Omental fat pad (tissue), 4 donors: Measurements from ENCODE around the gene KCNJ6. TPM values are rescaled to one million over a fixed set of nuclear protein-coding genes. Genes with fewer than 3 reads are reported as not detected.

Source experiments
- ATAC-seq: fragments of 150-250 bp; one replicate; pipeline ENCODE4 v1.9.1; 2016; ENCODE audit warnings: mild to moderate bottlenecking, moderate library complexity; ENCODE audit not compliant: low FRiP score
- DNase-seq: peaks from one replicate; pipeline ENCODE4 v3.0.0-alpha.2; 2019; ENCODE audit warnings: low spot score
- total RNA-seq, 4 donors: library from RNA; depleted of rRNA; stranded (reverse); fragments of >200 nt; gene quantifications; one replicate each; pipeline ENCODE4 v1.1.0, GENCODE V29; 2016
- TF ChIP-seq, protein P1 (sequence below), 3 donors: fragments of 450-650 bp; IDR thresholded peaks; one replicate each; pipeline ENCODE4 v1.5.1; 2016 to 2017; ENCODE audit warnings: antibody characterized with exemption in 3 of 3, mild to moderate bottlenecking in 3 of 3, moderate library complexity in 2 of 3

Gene KCNJ6
- total RNA-seq, 4 donors from 2014 or later: not detected

DNA sequence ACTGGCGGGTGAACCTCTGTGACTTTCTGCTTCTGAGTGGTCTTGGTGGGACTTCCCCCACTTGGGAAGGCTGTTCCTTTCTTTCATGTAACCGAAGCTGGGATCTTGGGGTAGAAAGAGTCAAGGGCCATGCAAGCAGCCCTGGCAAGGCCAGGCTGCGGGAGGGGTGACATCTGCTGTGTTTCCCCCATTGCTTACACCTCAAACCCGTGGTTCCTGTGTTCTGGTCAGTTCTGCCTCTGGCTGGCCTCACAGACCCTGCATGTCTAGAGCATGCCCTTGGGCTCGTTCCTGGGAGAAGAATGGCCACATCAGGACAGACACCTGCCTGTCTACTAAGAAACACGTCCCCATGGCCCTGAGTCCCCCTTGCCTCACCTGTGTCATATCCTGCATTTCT, 341.9 kb downstream of the KCNJ6 start:
- ATAC-seq (no peak), DNase-seq (no peak)
- TF ChIP-seq, protein P1, sequence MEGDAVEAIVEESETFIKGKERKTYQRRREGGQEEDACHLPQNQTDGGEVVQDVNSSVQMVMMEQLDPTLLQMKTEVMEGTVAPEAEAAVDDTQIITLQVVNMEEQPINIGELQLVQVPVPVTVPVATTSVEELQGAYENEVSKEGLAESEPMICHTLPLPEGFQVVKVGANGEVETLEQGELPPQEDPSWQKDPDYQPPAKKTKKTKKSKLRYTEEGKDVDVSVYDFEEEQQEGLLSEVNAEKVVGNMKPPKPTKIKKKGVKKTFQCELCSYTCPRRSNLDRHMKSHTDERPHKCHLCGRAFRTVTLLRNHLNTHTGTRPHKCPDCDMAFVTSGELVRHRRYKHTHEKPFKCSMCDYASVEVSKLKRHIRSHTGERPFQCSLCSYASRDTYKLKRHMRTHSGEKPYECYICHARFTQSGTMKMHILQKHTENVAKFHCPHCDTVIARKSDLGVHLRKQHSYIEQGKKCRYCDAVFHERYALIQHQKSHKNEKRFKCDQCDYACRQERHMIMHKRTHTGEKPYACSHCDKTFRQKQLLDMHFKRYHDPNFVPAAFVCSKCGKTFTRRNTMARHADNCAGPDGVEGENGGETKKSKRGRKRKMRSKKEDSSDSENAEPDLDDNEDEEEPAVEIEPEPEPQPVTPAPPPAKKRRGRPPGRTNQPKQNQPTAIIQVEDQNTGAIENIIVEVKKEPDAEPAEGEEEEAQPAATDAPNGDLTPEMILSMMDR (IDR thresholded peaks at IDR 0.05): no peak

DNA sequence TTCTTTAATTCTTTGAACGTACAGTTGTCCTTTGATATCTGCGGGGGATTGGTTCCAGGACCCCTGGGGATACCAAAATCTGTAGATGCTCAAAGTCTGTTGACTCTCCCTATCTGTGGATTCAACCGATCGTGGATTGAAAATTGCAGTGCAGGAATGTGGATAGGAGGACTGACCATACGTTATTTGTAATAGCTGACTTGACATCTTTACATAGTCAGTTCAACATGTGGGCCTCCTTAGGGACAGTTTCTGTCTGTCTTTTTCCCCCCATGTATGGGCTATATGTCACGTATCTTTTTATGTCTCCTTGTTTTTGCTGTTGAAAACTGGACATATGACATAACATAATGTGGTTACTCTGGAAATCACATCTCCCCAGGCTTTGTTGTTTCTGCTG, 344.8 kb downstream of the KCNJ6 start:
- no peak for DNase-seq
- no peak for ATAC-seq
- TF ChIP-seq, protein P1 (IDR thresholded peaks at IDR 0.05): no peak

DNA sequence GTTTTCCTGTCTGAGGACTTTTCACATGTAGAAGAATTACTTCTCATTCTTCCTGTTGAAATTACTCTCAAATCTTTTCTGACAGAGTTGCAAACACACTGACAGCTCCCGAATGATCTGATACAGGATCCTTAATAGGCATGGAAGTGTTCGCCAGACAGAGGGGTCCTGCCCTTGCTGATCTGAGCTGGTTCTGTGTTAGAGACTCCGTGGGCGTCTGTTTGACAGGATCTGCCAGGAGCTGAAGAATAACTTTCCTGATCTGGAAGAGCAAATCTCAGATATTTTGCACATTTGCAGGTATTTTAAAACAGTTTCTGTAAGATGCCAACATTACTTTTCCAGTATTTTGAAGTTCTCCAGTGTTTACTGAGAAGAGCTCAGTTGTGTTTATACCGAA, 347.3 kb downstream of the KCNJ6 start:
- ATAC-seq (no peak), DNase-seq (no peak)
- TF ChIP-seq, protein P1 (IDR thresholded peaks at IDR 0.05): no peak

DNA sequence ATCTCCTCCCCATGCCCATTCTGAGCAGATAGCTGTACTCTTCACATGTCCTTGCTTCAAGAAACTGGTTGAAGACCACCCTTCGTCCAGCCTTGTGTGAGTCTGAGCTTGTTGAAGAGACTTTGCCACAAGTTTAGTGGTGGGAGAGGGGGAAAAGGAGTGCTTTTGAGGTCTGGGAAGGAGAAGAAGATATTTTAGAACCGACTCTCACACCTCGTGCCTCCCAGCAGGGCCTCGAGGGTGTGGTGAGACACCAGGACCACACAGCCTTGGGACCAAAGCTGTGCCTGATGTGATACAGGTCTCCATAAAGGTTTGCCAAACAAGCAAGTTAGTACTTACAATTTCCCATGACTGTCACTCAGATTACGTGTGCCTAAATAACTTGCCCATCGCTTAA, 347.8 kb downstream of the KCNJ6 start:
- DNase-seq: no peak
- ATAC-seq: no peak
- TF ChIP-seq, protein P1 (IDR thresholded peaks at IDR 0.05): no peak

DNA sequence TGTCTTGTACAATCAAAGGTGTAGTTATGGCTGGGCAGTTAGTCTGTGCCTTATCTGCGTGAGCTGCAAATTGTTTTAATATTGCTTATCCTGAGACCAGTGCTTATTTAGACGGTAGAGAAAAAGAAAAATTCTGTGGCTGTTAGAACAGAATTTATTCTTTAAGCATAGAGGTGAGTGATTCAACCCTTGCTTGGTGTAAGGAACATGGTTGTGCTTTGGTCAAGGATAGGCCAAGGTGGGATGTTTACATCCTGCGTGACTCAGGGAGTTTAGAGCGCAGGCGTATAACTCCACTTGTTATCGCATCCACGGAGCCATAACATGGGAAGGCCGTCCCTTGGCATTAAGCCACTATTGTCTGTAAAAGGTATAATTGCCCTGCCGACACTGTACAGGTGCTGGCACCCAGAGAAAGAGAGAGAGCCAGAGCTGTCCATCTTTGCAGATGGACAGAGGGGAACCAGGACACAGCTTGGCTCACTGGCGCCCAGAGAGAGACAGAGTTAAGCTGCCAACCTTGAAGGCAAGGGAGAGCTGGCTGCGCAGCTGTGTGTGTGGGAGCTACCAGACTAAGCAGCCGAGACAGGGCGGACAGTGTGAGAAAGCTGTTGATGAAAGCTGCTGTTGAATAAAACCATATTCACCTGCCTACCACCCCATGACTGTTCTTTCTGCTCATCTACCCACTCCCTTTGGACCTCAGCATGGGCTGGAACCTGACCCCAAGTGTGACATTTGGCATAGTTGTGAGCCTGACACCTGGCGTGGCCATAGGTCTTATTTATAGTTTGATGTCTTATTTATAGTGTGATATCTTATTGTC, 349.3 kb downstream of the KCNJ6 start:
- no peak for ATAC-seq
- DNase-seq: no peak
- TF ChIP-seq, protein P1 (IDR thresholded peaks at IDR 0.05): no peak

DNA sequence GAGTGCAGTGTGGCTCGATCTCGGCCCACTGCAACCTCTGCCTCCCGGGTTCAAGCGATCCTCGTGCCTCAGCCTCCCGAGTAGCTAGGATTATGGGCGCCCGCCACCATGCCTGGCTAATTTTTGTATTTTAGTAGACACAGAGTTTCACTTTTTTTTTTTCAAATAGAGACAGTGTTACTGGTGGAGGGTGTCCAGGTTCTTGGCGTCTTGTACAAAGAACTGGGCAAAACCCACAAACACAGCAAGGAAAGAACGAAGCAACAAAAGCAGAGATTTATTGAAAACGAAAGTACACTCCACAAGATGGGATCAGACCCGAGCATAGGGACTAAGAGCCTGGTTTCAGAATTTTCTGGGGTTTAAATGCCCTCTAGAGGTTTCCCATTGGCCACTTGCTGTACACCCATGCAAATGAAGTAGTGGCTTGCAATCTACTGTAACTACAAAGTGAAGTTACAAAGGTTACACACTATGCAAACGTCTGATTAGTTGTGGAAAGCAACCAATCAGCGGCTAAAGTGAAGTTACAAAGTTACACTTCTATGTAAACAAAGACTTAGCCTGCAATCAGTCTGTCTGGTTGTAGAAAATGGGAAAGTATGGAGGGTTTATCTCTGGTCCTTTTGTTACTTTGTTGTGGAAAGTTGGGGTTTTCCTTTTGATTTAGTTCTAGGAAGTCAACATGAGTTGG, 350.6 kb downstream of the KCNJ6 start:
- TF ChIP-seq, protein P1 (IDR thresholded peaks at IDR 0.05): no peak
- no peak for ATAC-seq
- no peak for DNase-seq
